A673 (cell line): ENCODE results near the gene DIS3L2.

ENCODE experiments used
- CTCF ChIP-seq: fragments of 300-800, 200-600 bp; sonication (generic); conservative IDR thresholded peaks from 2 replicates; pipeline ENCODE4 v1.5.1; 2017; ENCODE audit warnings: low read depth, mild to moderate bottlenecking, antibody characterized with exemption, low read length, moderate library complexity, mixed read lengths
- EZH2 ChIP-seq: fragments of 200-600 bp; sonication (generic); IDR thresholded peaks from 2 replicates; pipeline ENCODE4 v1.6.1; 2017; ENCODE audit warnings: borderline replicate concordance, low read depth, mild to moderate bottlenecking, mixed read lengths, antibody characterized with exemption, low read length; ENCODE audit not compliant: poor library complexity, severe bottlenecking

GRCh38 chr2:232338759-232339106 is 377.2 kb downstream of the DIS3L2 start:
- TF ChIP-seq CTCF (no peak), EZH2 (no peak)
